MM.1S (cell line): ENCODE results near the gene PLXDC2.

Experiments
- CTCF ChIP-seq: fragments of 300-600 bp; sonication (generic); IDR thresholded peaks from 2 replicates; pipeline ENCODE4 v1.5.1; 2016; ENCODE audit warnings: antibody characterized with exemption, low read length, mixed read lengths
- EZH2 ChIP-seq: fragments of 300-600 bp; sonication (generic); optimal IDR thresholded peaks from 2 replicates; pipeline ENCODE3; 2017; ENCODE audit warnings: low read depth, mild to moderate bottlenecking, antibody characterized with exemption, low read length, mixed read lengths

GRCh38 chr10:19892677-19893076, 76.4 kb downstream of the PLXDC2 start:
- TF ChIP-seq EZH2 (no peak), CTCF (no peak)
